ENCODE data around the gene RTEL1. TPM values are rescaled to one million over a fixed set of nuclear protein-coding genes. Genes with fewer than 3 reads are reported as not detected.

RTEL1 gene
- total RNA-seq, 1 experiment from 2014 or later, result 43.0 TPM

- Histone ChIP-seq H3K9me3 (ENCODE audit: low read length) (no peaks in the 10 kb centered on the region), H2AFZ (ENCODE audit: low read length) (no peak overlapping the region), H3K9ac (ENCODE audit: low read length) (no peak overlapping the region), H3K27me3 (ENCODE audit: low read length) (no peaks in the 10 kb centered on the region), H3K79me2 (ENCODE audit: low read length) (peaks cover 25% of the 10 kb centered on the region), H4K20me1 (ENCODE audit: low read length) (no peaks in the 10 kb centered on the region), H3K4me3 (ENCODE audit: low read length) (no peak overlapping the region), H3K27ac (ENCODE audit: low read length) (no peak overlapping the region), H3K9me2 (replicated peaks; ENCODE audit: low read length) (no peaks in the 10 kb centered on the region), H3F3A (ENCODE audit: low read length, unreplicated experiment) (no peaks in the 10 kb centered on the region), H3K4me2 (ENCODE audit: low read length) (no peak overlapping the region), H3K36me3 (ENCODE audit: low read depth, low read length) (peaks cover 47% of the 10 kb centered on the region), H3K4me1 (ENCODE audit: insufficient read depth, low read length) (peaks cover 7% of the 10 kb centered on the region; the same call in 1 of the 2 replicates)
- no TSS peak for BruUV-seq (replicated peaks)
- ATAC-seq, result no peak
- intact Hi-C loops (cut with micrococcal nuclease), result no loop called here
- DNase-seq, result no peak
- ChIA-PET CTCF (no interaction called here), POLR2A (ENCODE audit: unreplicated experiment) (no interaction called here)
- no peak for TF ChIP-seq CTCF (conservative IDR thresholded peaks at IDR 0.05; ENCODE audit: low read depth, low read length)
Observed at GRCh38 chr20:63662813-63663189, 4.7 kb downstream of the RTEL1 start.

- ChIA-PET POLR2A (ENCODE audit: unreplicated experiment) (no interaction called here), CTCF (no interaction called here)
- Histone ChIP-seq H4K20me1 (ENCODE audit: low read length) (no peaks in the 10 kb centered on the region), H3K4me2 (ENCODE audit: low read length) (no peak overlapping the region), H3K9me3 (ENCODE audit: low read length) (no peaks in the 10 kb centered on the region), H3K27me3 (ENCODE audit: low read length) (no peaks in the 10 kb centered on the region), H2AFZ (ENCODE audit: low read length) (no peak overlapping the region), H3F3A (ENCODE audit: low read length, unreplicated experiment) (no peaks in the 10 kb centered on the region), H3K27ac (ENCODE audit: low read length) (no peak overlapping the region), H3K36me3 (ENCODE audit: low read depth, low read length) (peaks cover 54% of the 10 kb centered on the region), H3K4me1 (ENCODE audit: insufficient read depth, low read length) (peaks cover 5% of the 10 kb centered on the region; the same call in 1 of the 2 replicates), H3K9ac (ENCODE audit: low read length) (no peak overlapping the region), H3K9me2 (replicated peaks; ENCODE audit: low read length) (no peaks in the 10 kb centered on the region), H3K4me3 (ENCODE audit: low read length) (no peak overlapping the region), H3K79me2 (ENCODE audit: low read length) (peaks cover 24% of the 10 kb centered on the region)
- intact Hi-C loops (cut with micrococcal nuclease), result no loop called here
- TF ChIP-seq CTCF (conservative IDR thresholded peaks at IDR 0.05; ENCODE audit: low read depth, low read length), result no peak
- TF ChIP-seq EZH2 (IDR thresholded peaks at IDR 0.05; ENCODE audit: low read length, unreplicated experiment), result no peak
- no peak for TF ChIP-seq EZH2phosphoT487 (IDR thresholded peaks at IDR 0.05; ENCODE audit: borderline replicate concordance, low read length)
- DNase-seq (no peak), ATAC-seq (no peak)
- BruUV-seq (replicated peaks), result no TSS peak
Observed at GRCh38 chr20:63663332-63664066, 5.4 kb downstream of the RTEL1 start.

- ATAC-seq, result no peak
- Histone ChIP-seq H4K20me1 (ENCODE audit: low read length) (no peaks in the 10 kb centered on the region), H3K4me1 (ENCODE audit: insufficient read depth, low read length) (peaks cover 5% of the 10 kb centered on the region; the same call in 1 of the 2 replicates), H3K4me2 (ENCODE audit: low read length) (no peak overlapping the region), H3K79me2 (ENCODE audit: low read length) (peaks cover 16% of the 10 kb centered on the region), H2AFZ (ENCODE audit: low read length) (no peak overlapping the region), H3F3A (ENCODE audit: low read length, unreplicated experiment) (no peaks in the 10 kb centered on the region), H3K27me3 (ENCODE audit: low read length) (no peaks in the 10 kb centered on the region), H3K36me3 (ENCODE audit: low read depth, low read length) (peaks cover 58% of the 10 kb centered on the region), H3K9ac (ENCODE audit: low read length) (no peak overlapping the region), H3K27ac (ENCODE audit: low read length) (no peak overlapping the region), H3K9me2 (replicated peaks; ENCODE audit: low read length) (no peaks in the 10 kb centered on the region), H3K9me3 (ENCODE audit: low read length) (no peaks in the 10 kb centered on the region), H3K4me3 (ENCODE audit: low read length) (no peak overlapping the region)
- BruUV-seq (replicated peaks), result no TSS peak
- no peak for DNase-seq
- CTCF ChIA-PET, result no interaction called here
- POLR2A ChIA-PET (ENCODE audit: unreplicated experiment), result no interaction called here
- TF ChIP-seq EZH2 (IDR thresholded peaks at IDR 0.05; ENCODE audit: low read length, unreplicated experiment) (no peak), CTCF (conservative IDR thresholded peaks at IDR 0.05; ENCODE audit: low read depth, low read length) (no peak), EZH2phosphoT487 (IDR thresholded peaks at IDR 0.05; ENCODE audit: borderline replicate concordance, low read length) (no peak)
- intact Hi-C loops (cut with micrococcal nuclease), result no loop called here
Observed at GRCh38 chr20:63664143-63664851, 6.2 kb downstream of the RTEL1 start.
